Fibroblast of lung (primary cell): ENCODE measurements around the gene MSI2. TPM values are rescaled to one million over a fixed set of nuclear protein-coding genes. Genes with fewer than 3 reads are reported as not detected.
"Not testable (repeated sequence)": the region's sequence is repeated elsewhere in the genome, so short reads cannot be mapped to it uniquely, and the experiment has no call there.

ENCODE experiments used
- DNase-seq, 2 donors: peaks; one replicate each; pipeline versions ENCODE4 v3.0.0 to v3.0.0-alpha.2; 2010; ENCODE audit warnings: low read depth in 2 of 2
- H2AFZ ChIP-seq: 2 replicates; pipeline ENCODE4 v1.5.1; 2012; ENCODE audit warnings: low read length, control low read depth, inconsistent platforms
- H3K27ac ChIP-seq: 2 replicates; pipeline ENCODE4 v1.5.1; 2011; ENCODE audit warnings: low read length, control low read depth; ENCODE audit not compliant: insufficient read depth
- H3K27me3 ChIP-seq: 2 replicates; pipeline ENCODE4 v1.5.1; 2011; ENCODE audit warnings: mild to moderate bottlenecking, low read length; ENCODE audit not compliant: control insufficient read depth, insufficient read depth
- H3K36me3 ChIP-seq: 2 replicates; pipeline ENCODE4 v1.5.1; 2011; ENCODE audit warnings: low read length; ENCODE audit not compliant: control insufficient read depth, insufficient read depth
- H3K4me1 ChIP-seq: 2 replicates; pipeline ENCODE4 v1.5.1; 2011; ENCODE audit warnings: low read length; ENCODE audit not compliant: control insufficient read depth, insufficient read depth; ENCODE audit errors: extremely low read depth
- H3K4me2 ChIP-seq: 2 replicates; pipeline ENCODE4 v1.5.1; 2011; ENCODE audit warnings: low read length, control low read depth; ENCODE audit not compliant: insufficient read depth; ENCODE audit errors: extremely low read depth
- H3K4me3 ChIP-seq, 4 experiments: fragments of 200-600 bp in 1 of 4; sonication (generic) in 1 of 4; replicated peaks in 1 of 4; 2 replicates each; pipeline ENCODE4 v1.5.1; 2011 to 2016; ENCODE audit warnings: low read length in 4 of 4, low read depth in 3 of 4, mild to moderate bottlenecking in 3 of 4, control low read depth in 2 of 4, inconsistent platforms in 1 of 4, mixed read lengths in 1 of 4; ENCODE audit not compliant: insufficient read depth in 1 of 4; ENCODE audit errors: control extremely low read depth in 1 of 4
- H3K79me2 ChIP-seq: 2 replicates; pipeline ENCODE4 v1.5.1; 2012; ENCODE audit warnings: mild to moderate bottlenecking, low read length, inconsistent platforms; ENCODE audit not compliant: control insufficient read depth, insufficient read depth
- H3K9ac ChIP-seq: 2 replicates; pipeline ENCODE4 v1.5.1; 2011; ENCODE audit warnings: mild to moderate bottlenecking, low read length, control low read depth; ENCODE audit not compliant: insufficient read depth
- H3K9me3 ChIP-seq: 2 replicates; pipeline ENCODE4 v1.5.1; 2012; ENCODE audit warnings: low read depth, low read length; ENCODE audit not compliant: control insufficient read depth, insufficient read depth
- H4K20me1 ChIP-seq: 2 replicates; pipeline ENCODE4 v1.5.1; 2011; ENCODE audit warnings: low read length; ENCODE audit not compliant: control insufficient read depth, insufficient read depth; ENCODE audit errors: extremely low read depth
- CTCF ChIP-seq, 2 donors: IDR thresholded peaks in 1 of 2; conservative IDR thresholded peaks in 1 of 2; 1 replicate in 1 of 2; 2 replicates in 1 of 2; pipeline ENCODE4 v1.5.1; 2011 to 2012; ENCODE audit warnings: low read length in 2 of 2, control low read depth in 1 of 2, inconsistent platforms in 1 of 2, low read depth in 1 of 2, mild to moderate bottlenecking in 1 of 2
- EZH2 ChIP-seq: IDR thresholded peaks from 2 replicates; pipeline ENCODE4 v1.5.1; 2012; ENCODE audit warnings: low read length, control low read depth, mild to moderate bottlenecking; ENCODE audit errors: missing control alignments
- polyA plus RNA-seq, 2 donors: library from polyadenylated mRNA; depleted of rRNA in 1 of 2; stranded (reverse) in 1 of 2; unstranded in 1 of 2; fragments of >200 nt; gene quantifications; 2 replicates each; pipeline ENCODE4 v1.2.1, GENCODE V29; 2011 to 2012; ENCODE audit warnings: missing spikeins in 1 of 2
- total RNA-seq: library from RNA; depleted of rRNA; stranded (reverse); fragments of >200 nt; gene quantifications from 2 replicates; pipeline ENCODE4 v1.2.1, GENCODE V29; 2014

MSI2 gene
- total and polyA plus RNA-seq, 2 donors (not counting 1 experiment from before 2014, with no cell fraction given), result 6.8 to 14.2 TPM

- H3K27ac ChIP-seq, result no peak overlapping the region
- H3K79me2 ChIP-seq, result no peaks in the 10 kb centered on the region
- no peaks in the 10 kb centered on the region for H3K4me1 ChIP-seq
- H3K27me3 ChIP-seq, result no peaks in the 10 kb centered on the region
- DNase-seq, result no peak
- no peak overlapping the region for H3K4me3 ChIP-seq
- no peaks in the 10 kb centered on the region for H3K36me3 ChIP-seq
- no peak overlapping the region for H3K4me2 ChIP-seq
- H3K9ac ChIP-seq, result no peak overlapping the region
- no peak overlapping the region for H2AFZ ChIP-seq
- no peaks in the 10 kb centered on the region for H4K20me1 ChIP-seq
- no peaks in the 10 kb centered on the region for H3K9me3 ChIP-seq
- TF ChIP-seq EZH2, result no peak
- TF ChIP-seq CTCF (conservative IDR thresholded peaks at IDR 0.05 in 1 of 2, IDR thresholded peaks at IDR 0.05 in 1 of 2; ENCODE audit: low read depth in 1 of 2, low read length in 2 of 2), result no peak
Measured at GRCh38 chr17:57620576-57620975, 364.3 kb downstream of the MSI2 start.

- H2AFZ ChIP-seq, DNase-seq, H3K4me1 ChIP-seq, H3K4me3 ChIP-seq, H4K20me1 ChIP-seq, H3K27ac ChIP-seq, H3K9me3 ChIP-seq, H3K79me2 ChIP-seq, H3K27me3 ChIP-seq, H3K36me3 ChIP-seq, H3K9ac ChIP-seq, H3K4me2 ChIP-seq: not testable (repeated sequence)
Measured at GRCh38 chr17:57621791-57622190, 365.5 kb downstream of the MSI2 start.

GRCh38 chr17:57622306-57622682 lies 366.0 kb downstream of the MSI2 start:
- Histone ChIP-seq H3K79me2 (no peaks in the 10 kb centered on the region), H3K9me3 (no peaks in the 10 kb centered on the region), H3K4me3 (no peak overlapping the region), H3K27ac (no peak overlapping the region), H4K20me1 (no peaks in the 10 kb centered on the region), H3K9ac (no peak overlapping the region), H3K4me1 (no peaks in the 10 kb centered on the region), H3K36me3 (no peaks in the 10 kb centered on the region), H3K27me3 (no peaks in the 10 kb centered on the region), H3K4me2 (no peak overlapping the region), H2AFZ (no peak overlapping the region)
- no peak for DNase-seq
- TF ChIP-seq EZH2, result no peak
- no peak for TF ChIP-seq CTCF (conservative IDR thresholded peaks at IDR 0.05 in 1 of 2, IDR thresholded peaks at IDR 0.05 in 1 of 2; ENCODE audit: low read depth in 1 of 2, low read length in 2 of 2)
